Measurements from ENCODE around the gene UQCRHL.

The UQCRHL gene

GRCh38 chr1:15804060-15804459, 3.4 kb downstream of the UQCRHL start:
- Histone ChIP-seq H3K9me3 (ENCODE audit: insufficient read depth, low read depth, low read length) (no peaks in the 10 kb centered on the region), H3K36me3 (ENCODE audit: insufficient read depth, low read depth, low read length) (no peaks in the 10 kb centered on the region), H3K4me1 (ENCODE audit: insufficient read depth, low read length) (peaks cover 8% of the 10 kb centered on the region), H3K9ac (ENCODE audit: low read depth, low read length) (no peak overlapping the region), H3K27ac (ENCODE audit: low read length) (no peak overlapping the region), H3K4me3 (ENCODE audit: low read length) (no peak overlapping the region), H3K27me3 (ENCODE audit: insufficient read depth, low read length) (no peaks in the 10 kb centered on the region)

GRCh38 chr1:15803380-15803779, 4.1 kb downstream of the UQCRHL start:
- Histone ChIP-seq H3K27ac (ENCODE audit: low read length) (no peak overlapping the region), H3K4me3 (ENCODE audit: low read length) (no peak overlapping the region), H3K9me3 (ENCODE audit: insufficient read depth, low read depth, low read length) (no peaks in the 10 kb centered on the region), H3K27me3 (ENCODE audit: insufficient read depth, low read length) (no peaks in the 10 kb centered on the region), H3K36me3 (ENCODE audit: insufficient read depth, low read depth, low read length) (no peaks in the 10 kb centered on the region), H3K9ac (ENCODE audit: low read depth, low read length) (no peak overlapping the region), H3K4me1 (ENCODE audit: insufficient read depth, low read length) (peaks cover 8% of the 10 kb centered on the region)

GRCh38 chr1:15802234-15802965, 5.0 kb downstream of the UQCRHL start:
- Histone ChIP-seq H3K36me3 (ENCODE audit: insufficient read depth, low read depth, low read length) (no peaks in the 10 kb centered on the region), H3K9me3 (ENCODE audit: insufficient read depth, low read depth, low read length) (no peaks in the 10 kb centered on the region), H3K4me1 (ENCODE audit: insufficient read depth, low read length) (peaks cover 8% of the 10 kb centered on the region), H3K27me3 (ENCODE audit: insufficient read depth, low read length) (no peaks in the 10 kb centered on the region), H3K4me3 (ENCODE audit: low read length) (no peak overlapping the region), H3K27ac (ENCODE audit: low read length) (no peak overlapping the region), H3K9ac (ENCODE audit: low read depth, low read length) (no peak overlapping the region)

GRCh38 chr1:15799928-15800835, 7.3 kb downstream of the UQCRHL start:
- no peaks in the 10 kb centered on the region for H3K36me3 ChIP-seq (ENCODE audit: insufficient read depth, low read depth, low read length)
- peaks cover 8% of the 10 kb centered on the region for H3K4me1 ChIP-seq (ENCODE audit: insufficient read depth, low read length)
- no peaks in the 10 kb centered on the region for H3K9me3 ChIP-seq (ENCODE audit: insufficient read depth, low read depth, low read length)
- no peaks in the 10 kb centered on the region for H3K27me3 ChIP-seq (ENCODE audit: insufficient read depth, low read length)
- no peak overlapping the region for H3K4me3 ChIP-seq (ENCODE audit: low read length)
- no peak overlapping the region for H3K9ac ChIP-seq (ENCODE audit: low read depth, low read length)
- H3K27ac ChIP-seq (ENCODE audit: low read length), result no peak overlapping the region

- no peak overlapping the region for H3K27ac ChIP-seq (ENCODE audit: low read length)
- H3K36me3 ChIP-seq (ENCODE audit: insufficient read depth, low read depth, low read length), result no peaks in the 10 kb centered on the region
- no peaks in the 10 kb centered on the region for H3K27me3 ChIP-seq (ENCODE audit: insufficient read depth, low read length)
- peaks cover 9% of the 10 kb centered on the region for H3K4me1 ChIP-seq (ENCODE audit: insufficient read depth, low read length)
- no peak overlapping the region for H3K4me3 ChIP-seq (ENCODE audit: low read length)
- H3K9ac ChIP-seq (ENCODE audit: low read depth, low read length), result no peak overlapping the region
- H3K9me3 ChIP-seq (ENCODE audit: insufficient read depth, low read depth, low read length), result no peaks in the 10 kb centered on the region
These were observed 8.2 kb downstream of the UQCRHL start for GRCh38 chr1:15799004-15799867.

GRCh38 chr1:15797614-15798390, 9.6 kb downstream of the UQCRHL start:
- no peak overlapping the region for H3K4me3 ChIP-seq (ENCODE audit: low read length)
- no peaks in the 10 kb centered on the region for H3K36me3 ChIP-seq (ENCODE audit: insufficient read depth, low read depth, low read length)
- H3K27ac ChIP-seq (ENCODE audit: low read length), result no peak overlapping the region
- H3K9ac ChIP-seq (ENCODE audit: low read depth, low read length), result no peak overlapping the region
- no peaks in the 10 kb centered on the region for H3K27me3 ChIP-seq (ENCODE audit: insufficient read depth, low read length)
- peaks cover 10% of the 10 kb centered on the region for H3K4me1 ChIP-seq (ENCODE audit: insufficient read depth, low read length)
- no peaks in the 10 kb centered on the region for H3K9me3 ChIP-seq (ENCODE audit: insufficient read depth, low read depth, low read length)

- H3K27ac ChIP-seq (ENCODE audit: low read length), result no peak overlapping the region
- H3K27me3 ChIP-seq (ENCODE audit: insufficient read depth, low read length), result no peaks in the 10 kb centered on the region
- no peak overlapping the region for H3K9ac ChIP-seq (ENCODE audit: low read depth, low read length)
- H3K4me1 ChIP-seq (ENCODE audit: insufficient read depth, low read length), result peaks cover 10% of the 10 kb centered on the region
- H3K4me3 ChIP-seq (ENCODE audit: low read length), result no peak overlapping the region
- H3K9me3 ChIP-seq (ENCODE audit: insufficient read depth, low read depth, low read length), result no peaks in the 10 kb centered on the region
- no peaks in the 10 kb centered on the region for H3K36me3 ChIP-seq (ENCODE audit: insufficient read depth, low read depth, low read length)
These were observed 11.4 kb downstream of the UQCRHL start for GRCh38 chr1:15796086-15796462.

GRCh38 chr1:15788624-15789301, 18.7 kb downstream of the UQCRHL start:
- Histone ChIP-seq H3K9ac (ENCODE audit: low read depth, low read length) (no peak overlapping the region), H3K27ac (ENCODE audit: low read length) (no peak overlapping the region), H3K4me1 (ENCODE audit: insufficient read depth, low read length) (no peaks in the 10 kb centered on the region), H3K36me3 (ENCODE audit: insufficient read depth, low read depth, low read length) (peaks cover 17% of the 10 kb centered on the region), H3K4me3 (ENCODE audit: low read length) (no peak overlapping the region), H3K27me3 (ENCODE audit: insufficient read depth, low read length) (no peaks in the 10 kb centered on the region), H3K9me3 (ENCODE audit: insufficient read depth, low read depth, low read length) (no peaks in the 10 kb centered on the region)

- no peak overlapping the region for H3K27ac ChIP-seq (ENCODE audit: low read length)
- peaks cover 31% of the 10 kb centered on the region for H3K36me3 ChIP-seq (ENCODE audit: insufficient read depth, low read depth, low read length)
- no peaks in the 10 kb centered on the region for H3K27me3 ChIP-seq (ENCODE audit: insufficient read depth, low read length)
- no peak overlapping the region for H3K4me3 ChIP-seq (ENCODE audit: low read length)
- H3K4me1 ChIP-seq (ENCODE audit: insufficient read depth, low read length), result no peaks in the 10 kb centered on the region
- H3K9me3 ChIP-seq (ENCODE audit: insufficient read depth, low read depth, low read length), result no peaks in the 10 kb centered on the region
- no peak overlapping the region for H3K9ac ChIP-seq (ENCODE audit: low read depth, low read length)
These were observed 20.9 kb downstream of the UQCRHL start for GRCh38 chr1:15786581-15786980.

GRCh38 chr1:15785683-15786082, 21.8 kb downstream of the UQCRHL start:
- peaks cover 40% of the 10 kb centered on the region for H3K36me3 ChIP-seq (ENCODE audit: insufficient read depth, low read depth, low read length)
- no peaks in the 10 kb centered on the region for H3K9me3 ChIP-seq (ENCODE audit: insufficient read depth, low read depth, low read length)
- no peaks in the 10 kb centered on the region for H3K27me3 ChIP-seq (ENCODE audit: insufficient read depth, low read length)
- no peak overlapping the region for H3K4me3 ChIP-seq (ENCODE audit: low read length)
- H3K9ac ChIP-seq (ENCODE audit: low read depth, low read length), result no peak overlapping the region
- no peak overlapping the region for H3K27ac ChIP-seq (ENCODE audit: low read length)
- H3K4me1 ChIP-seq (ENCODE audit: insufficient read depth, low read length), result no peaks in the 10 kb centered on the region

All from iPS-20b (cell line).